Stimulated activated CD8-positive, alpha-beta memory T cell treated with anti-CD3 and anti-CD28 coated beads, Interleukin-4, amount 100 ng/mL, for 4 hours (primary cell): ENCODE measurements around the gene OR4C3.
"Not testable (repeated sequence)": the region's sequence is repeated elsewhere in the genome, so short reads cannot be mapped to it uniquely, and the experiment has no call there.

Source experiments
- DNase-seq, 2 donors: peaks; one replicate each; pipeline ENCODE4 v3.0.0-alpha.2; 2020; ENCODE audit warnings: low read depth in 2 of 2, low spot score in 1 of 2

OR4C3 gene

GRCh38 chr11:48324620-48325019, at the start of gene OR4C3:
TSS of gene OR4C3 (plus strand) at chr11:48324920. CDS start at chr11:48325022, 102 bp downstream.
- DNase-seq = not testable (repeated sequence)

GRCh38 chr11:48305923-48306322, 18.8 kb upstream of the OR4C3 start, which contains the start of gene OR4S1:
TSS of gene OR4S1 (plus strand) at chr11:48306223. CDS start at chr11:48306223, 0 bp downstream.
- DNase-seq = no peak

DNA sequence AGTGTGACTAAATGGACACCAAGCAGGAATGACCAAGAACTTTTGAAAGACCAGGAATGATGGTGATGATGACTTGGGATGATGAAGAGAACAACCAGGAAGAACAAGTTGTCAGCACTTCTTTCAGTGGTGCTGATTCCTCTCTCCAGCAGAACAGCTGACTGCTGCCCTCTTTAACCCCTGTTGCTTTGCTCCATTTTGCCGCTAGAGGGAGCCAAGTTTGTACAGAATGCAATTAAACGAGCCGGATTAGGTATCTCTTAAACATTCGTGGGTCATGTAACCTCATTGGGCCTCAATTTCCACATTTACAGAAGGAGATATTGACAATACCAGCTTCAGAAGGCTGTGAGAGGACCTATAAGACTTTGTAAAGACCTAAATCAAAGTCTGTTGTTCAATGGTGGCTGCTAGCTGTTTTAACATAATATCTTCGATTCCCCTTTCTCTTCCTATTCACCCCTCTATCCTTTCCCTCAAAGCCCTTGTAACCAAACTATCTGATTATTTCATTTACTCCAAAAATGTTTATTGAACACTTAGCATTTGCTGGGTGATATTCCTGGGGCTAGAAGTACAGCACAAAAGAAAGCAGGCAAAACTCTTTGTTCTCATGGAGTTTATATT, 16.8 kb upstream of the OR4C3 start:
- peak in 1 of 2 donors; percentile 44 for DNase-seq

GRCh38 chr11:48313590-48313989, 11.1 kb upstream of the OR4C3 start:
- not testable (repeated sequence) for DNase-seq

- DNase-seq = not testable (repeated sequence)
Measured at GRCh38 chr11:48319813-48320212, 4.9 kb upstream of the OR4C3 start.

DNA sequence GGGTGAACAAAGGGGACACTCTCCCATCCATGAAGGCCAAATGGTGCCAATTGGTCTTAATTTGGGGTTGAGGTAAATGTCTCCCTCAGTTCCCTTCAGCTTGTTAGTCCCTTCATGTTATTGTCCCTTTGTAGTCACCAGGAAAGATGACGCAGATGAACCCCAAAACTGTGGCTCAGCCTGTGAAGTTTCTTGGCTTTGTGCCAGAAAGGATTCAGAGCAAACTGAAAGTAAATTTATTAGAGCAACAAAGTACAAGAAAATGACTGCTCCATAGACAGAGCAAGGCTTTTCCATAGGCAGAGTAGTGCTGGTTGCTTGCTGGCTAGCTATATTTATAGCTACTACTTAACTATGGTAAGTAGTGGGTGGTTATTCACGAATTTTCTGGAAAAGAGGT, 16.7 kb downstream of the OR4C3 start:
- no peak for DNase-seq

DNA sequence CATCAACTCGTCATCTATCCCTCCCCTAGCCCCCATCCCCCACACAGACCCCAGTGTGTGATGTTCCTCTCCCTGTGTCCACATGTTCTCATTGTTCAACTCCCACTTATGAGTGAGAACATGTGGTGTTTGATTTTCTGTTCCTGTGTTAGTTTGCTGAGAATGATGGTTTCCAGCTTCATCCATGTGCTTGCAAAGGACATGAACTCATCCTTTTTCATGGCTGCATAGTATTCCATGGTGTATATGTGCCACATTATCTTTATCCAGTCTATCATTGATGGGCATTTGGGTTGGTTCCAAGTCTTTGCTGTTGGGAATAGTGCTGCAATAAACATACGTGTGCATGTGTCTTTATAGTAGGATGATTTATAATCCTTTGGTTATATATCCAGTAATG, 17.8 kb downstream of the OR4C3 start:
- DNase-seq = not testable (repeated sequence)

DNA sequence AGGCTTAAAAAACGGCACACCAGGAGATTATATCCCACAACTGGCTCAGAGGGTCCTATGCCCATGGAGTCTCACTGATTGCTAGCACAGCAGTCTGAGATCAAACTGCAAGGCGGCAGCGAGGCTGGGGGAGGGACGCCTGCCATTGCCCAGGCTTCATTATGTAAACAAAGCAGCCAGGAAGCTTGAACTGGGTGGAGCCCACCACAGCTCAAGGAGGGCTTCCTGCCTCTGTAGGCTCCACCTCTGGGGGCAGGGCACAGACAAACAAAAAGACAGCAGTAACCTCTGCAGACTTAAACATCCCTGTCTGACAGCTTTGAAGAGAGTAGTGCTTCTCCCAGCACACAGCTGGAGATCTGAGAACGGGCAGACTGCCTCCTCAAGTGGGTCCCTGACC, 21.6 kb downstream of the OR4C3 start:
- DNase-seq = not testable (repeated sequence)

- DNase-seq = no peak
Measured at GRCh38 chr11:48354013-48354412, 29.3 kb downstream of the OR4C3 start.

- no peak for DNase-seq
Measured at GRCh38 chr11:48354677-48355076, 30.0 kb downstream of the OR4C3 start.

DNA sequence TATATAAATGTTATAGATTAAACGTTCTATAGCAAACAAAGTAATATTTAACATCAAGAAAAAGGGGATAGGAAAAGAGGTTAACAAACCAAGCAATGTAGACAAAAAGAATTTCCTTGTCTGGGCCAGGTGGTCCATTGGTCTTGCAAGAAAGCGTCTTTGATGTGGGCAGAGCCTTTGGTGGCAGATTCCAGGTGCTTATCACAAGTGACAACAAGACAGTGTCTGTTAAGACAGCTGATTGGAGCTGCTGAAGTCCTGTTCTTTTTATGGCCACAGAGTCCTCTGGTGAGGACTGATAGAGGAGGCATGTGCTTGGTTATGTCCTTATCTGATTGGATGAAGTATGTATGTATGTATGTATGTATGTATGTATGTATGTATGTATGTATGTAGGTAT, 36.6 kb downstream of the OR4C3 start:
- DNase-seq = not testable (repeated sequence)

DNA sequence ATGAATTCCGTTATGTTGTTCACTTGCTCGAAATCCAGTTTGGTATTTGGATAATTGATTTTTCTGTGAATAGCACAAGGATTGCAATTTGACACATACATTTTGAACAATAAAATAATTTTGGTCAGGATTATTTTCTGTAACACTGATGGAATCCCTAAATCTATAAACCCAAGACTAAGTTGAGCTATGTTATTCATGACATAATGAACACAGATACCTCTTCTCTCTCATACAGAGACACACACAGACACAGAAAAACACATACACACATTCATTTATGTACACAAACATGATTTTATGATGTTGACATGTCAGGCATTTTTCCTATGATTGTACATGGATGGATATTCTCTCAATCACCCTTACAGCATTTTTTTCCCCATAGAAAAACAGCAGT, 41.6 kb downstream of the OR4C3 start, which contains the start of gene OR4C5:
Gene OR4C5 (minus strand): TSS at position 101 of the 400 bp plus-strand sequence. CDS start 0 bp downstream, at position 101.
- no peak for DNase-seq
